NOMO-1 treated with DMSO at 0.1 percent for 48 hours (cell line): ENCODE results near the gene TSPAN5.

ENCODE experiments used
- DNase-seq: peaks from one replicate; lab custom pipeline; 2025; ENCODE audit not compliant: unreplicated experiment; lab: John Stamatoyannopoulos, UW

Gene TSPAN5

DNA sequence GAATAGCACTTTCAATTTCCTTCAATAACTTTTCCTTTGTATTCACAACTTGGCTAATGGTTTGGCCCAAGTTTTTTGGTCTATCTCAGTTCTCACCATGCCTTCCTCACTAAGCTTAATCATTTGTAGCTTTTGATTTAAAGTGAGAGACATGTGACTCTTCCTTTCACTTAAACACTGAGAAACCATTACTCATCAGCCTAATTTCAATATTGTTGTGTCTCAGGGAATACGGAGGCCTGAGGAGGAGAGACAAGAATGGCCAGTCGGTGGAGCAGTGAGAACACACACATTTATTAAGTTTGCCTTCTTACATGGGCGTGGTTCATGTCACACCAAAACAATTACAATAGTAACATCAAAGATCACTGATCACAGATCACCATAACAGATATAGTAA, 56.7 kb downstream of the TSPAN5 start:
- no peak for DNase-seq

- no peak for DNase-seq
Measured at GRCh38 chr4:98599617-98600205, 58.7 kb downstream of the TSPAN5 start.

DNA sequence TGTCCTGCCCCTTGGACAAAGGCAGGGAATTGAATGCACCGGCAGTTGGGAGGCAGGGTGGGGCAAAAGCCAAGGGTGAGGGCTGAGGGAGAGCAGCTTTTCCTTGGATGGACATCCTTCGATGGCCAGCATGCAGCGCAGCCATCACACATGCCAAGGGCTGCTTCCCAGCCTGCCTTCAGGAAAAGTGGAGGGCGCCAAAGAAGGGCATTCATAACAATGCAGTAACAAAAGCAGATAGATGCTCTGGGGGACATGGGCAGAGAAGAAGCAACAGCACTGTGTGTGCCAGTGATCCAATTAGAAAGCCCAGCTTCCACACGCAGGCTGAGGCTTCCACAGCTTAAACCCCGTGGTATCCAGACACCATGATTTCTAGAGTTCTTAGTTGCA, 71.5 kb downstream of the TSPAN5 start:
- no peak for DNase-seq

DNA sequence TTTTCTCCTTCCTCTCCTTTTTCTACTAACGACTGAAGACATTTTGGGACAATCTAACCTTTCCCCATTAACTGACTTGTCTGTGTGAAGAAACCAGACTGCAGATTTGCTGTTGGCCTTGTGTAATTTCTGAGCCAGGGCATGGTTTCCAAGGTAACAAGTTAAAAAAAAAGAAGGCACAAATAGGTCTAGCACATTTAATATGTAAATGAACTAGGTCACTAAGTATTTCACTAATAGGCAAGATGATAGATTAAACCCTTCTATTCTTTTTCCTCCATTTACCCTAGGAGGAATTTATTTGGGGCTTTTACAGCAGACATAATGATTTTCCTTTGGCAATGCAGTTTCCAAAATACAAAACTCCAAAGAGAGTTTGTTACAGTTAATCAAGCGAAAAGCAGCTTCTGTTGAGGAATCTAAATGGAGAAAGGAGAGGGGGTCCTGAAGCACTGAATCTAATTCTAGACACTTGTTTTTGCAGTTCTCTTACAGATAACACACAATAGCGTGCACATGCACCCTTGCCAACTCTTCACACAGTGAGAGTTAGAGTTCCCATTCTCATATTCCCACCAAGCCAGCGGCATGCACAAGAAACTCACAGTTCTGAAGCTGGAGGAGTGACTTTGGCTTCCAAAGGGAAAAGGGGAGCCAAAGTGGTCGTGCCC, 72.0 kb downstream of the TSPAN5 start:
- no peak for DNase-seq

DNA sequence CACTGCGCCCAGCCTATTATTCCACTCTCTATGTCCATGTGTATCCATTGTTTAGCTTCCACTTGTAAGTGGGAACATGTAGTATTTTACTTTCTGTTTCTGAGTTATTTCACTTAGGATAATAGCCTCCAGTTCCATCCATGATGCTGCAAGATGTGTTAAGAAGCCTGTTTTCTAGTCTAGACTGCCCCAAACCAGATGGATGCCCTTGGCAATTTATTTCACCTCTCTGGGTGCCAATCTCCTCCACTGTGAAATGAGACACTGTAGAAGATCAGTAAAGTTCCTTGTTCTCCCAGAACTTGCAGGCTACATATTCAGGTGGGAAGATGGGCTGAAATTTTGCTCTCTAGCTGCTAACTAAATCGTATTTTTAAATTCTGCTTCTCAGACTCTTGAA, 72.8 kb downstream of the TSPAN5 start:
- no peak for DNase-seq

DNA sequence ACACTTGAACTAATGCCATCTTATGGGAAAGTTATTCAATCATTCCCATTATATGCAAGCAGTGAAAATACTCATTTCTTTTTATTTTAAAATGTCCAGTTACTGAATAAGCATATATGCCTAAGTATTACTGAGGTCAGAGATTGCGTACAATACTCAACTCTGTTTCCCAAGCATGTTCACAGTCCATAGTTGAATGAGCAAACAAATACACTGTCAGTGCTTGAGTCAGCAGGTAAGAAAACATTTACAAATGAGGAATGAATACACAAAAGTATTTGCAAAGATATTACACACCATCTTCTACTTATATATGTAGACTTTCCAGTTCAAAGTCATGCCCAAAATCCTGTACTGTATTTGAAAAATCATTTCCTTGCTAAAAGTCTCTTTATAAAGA, 74.1 kb downstream of the TSPAN5 start:
- no peak for DNase-seq

GRCh38 chr4:98583265-98583664, 75.1 kb downstream of the TSPAN5 start:
- no peak for DNase-seq

DNA sequence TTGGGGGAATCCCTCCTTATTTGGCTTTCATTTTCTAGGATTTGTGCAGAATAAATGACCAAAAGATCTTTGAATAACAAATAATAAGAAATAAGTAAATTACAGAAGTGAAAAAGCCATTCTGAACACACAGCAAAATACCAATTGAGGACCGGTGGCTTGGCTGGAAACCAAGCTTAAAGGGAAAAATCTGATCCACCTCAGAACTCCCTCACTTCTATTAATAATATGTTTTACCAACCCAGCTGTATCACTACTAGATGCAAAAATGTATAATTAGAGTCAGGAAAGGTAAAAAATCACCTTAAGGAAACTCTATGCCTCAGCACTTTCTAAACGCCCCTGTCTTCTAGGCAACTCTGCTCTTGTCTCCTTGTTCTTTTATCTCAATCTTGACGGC, 77.3 kb downstream of the TSPAN5 start:
- no peak for DNase-seq

GRCh38 chr4:98577956-98578355, 80.5 kb downstream of the TSPAN5 start:
- DNase-seq: no peak

DNA sequence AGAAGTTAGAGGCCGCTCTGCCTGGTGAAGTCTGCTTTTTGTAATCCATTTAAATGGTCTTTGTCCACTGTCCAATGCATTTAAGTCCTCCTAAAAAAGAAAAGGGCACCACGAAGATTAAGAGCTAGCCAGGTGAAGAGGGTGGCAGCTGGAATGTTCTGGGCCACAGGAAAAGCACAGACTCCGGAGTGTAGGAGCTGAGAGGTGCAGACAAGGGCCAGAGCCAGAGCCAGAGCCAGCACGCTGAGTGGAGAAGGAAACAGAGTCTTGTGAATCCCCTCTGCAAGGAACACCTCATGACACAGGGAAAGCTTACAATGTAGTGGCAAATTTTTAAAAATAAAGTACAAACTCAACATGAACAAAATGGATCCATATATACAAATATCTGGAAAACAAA, 83.6 kb downstream of the TSPAN5 start:
- DNase-seq: no peak

DNA sequence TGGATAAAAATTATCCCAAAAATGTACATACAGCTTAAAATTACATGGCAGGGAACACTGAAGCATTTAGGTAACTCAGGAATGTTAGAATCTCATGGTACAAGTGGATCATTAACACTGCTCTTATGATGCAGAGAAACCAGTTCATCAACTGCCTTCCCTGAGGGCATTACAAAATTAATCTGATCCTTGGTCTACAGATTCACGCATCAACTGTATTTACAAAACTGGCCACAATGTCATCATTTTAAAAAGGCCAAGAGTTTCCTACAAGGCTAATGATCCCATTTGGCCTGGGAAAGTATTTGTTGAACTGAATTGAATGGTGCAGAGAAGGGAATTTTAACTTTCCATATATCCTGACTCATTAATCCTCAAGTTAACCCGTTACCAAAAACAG, 84.6 kb downstream of the TSPAN5 start:
- DNase-seq: no peak

- DNase-seq: no peak
Measured at GRCh38 chr4:98572697-98573096, 85.7 kb downstream of the TSPAN5 start.

GRCh38 chr4:98571161-98571786, 87.1 kb downstream of the TSPAN5 start:
- DNase-seq: peak; percentile 5

DNA sequence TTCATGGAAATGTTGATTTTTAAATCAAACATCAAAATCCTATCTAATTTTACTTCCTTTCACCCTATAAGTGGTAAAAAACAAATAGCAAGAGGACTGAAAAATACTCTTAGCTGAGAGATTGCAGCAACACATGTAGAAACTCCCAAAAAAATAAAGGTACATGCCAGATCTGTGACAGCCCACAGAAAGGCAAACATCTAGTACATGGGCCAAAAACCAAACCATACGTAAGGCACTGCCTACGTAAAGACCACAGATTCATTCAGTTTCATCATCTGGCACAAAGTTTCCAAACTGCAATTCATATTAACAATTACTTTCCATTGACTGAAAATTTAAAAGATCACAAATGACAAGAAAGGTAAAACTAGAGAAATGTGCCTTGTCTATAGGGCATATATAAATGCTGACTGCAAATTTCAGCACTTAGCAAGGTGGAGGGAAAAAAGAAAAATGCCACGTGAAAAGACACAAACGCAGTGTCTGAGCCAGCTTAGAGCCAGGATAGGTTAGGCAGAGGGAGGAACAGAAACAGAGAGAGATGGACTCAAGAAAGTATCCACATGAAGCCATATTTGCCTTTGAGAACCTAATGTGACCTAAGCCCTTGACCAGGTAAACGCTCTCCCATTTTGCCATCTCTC, 88.1 kb downstream of the TSPAN5 start:
- no peak for DNase-seq

DNA sequence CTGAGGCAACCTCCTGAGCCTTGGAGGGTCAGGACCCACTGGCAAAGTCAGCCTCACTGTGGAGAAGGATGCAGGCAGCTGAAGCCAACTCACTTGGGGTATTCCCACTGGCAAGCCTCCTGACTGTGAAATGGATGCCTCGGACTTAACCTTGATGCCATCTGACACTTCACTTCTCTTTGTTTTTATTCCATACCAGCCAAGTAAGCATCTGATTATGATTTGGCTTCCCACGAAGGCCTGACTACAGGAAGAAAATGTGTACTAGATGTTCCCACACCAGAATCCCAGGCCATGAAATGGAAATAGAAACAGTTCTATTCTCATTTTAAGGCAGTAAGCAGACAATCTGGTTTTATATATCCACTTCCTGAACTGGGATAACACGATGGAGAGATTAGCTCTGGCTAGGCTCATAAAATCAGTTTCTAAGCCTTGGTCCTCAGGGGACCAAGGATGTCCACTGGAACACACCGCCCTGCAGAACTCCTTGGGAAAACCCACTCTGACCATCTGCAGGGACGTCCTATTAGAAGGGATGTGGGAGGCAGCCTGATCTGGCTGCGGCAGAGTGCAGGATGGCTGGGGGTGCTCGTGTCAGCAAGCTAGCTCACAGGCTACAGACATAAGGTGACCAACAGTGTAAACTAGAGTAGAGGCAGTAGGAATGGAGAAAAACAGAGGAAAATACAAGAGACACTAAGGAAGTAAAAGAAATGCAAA, 89.3 kb downstream of the TSPAN5 start:
- DNase-seq: no peak

DNA sequence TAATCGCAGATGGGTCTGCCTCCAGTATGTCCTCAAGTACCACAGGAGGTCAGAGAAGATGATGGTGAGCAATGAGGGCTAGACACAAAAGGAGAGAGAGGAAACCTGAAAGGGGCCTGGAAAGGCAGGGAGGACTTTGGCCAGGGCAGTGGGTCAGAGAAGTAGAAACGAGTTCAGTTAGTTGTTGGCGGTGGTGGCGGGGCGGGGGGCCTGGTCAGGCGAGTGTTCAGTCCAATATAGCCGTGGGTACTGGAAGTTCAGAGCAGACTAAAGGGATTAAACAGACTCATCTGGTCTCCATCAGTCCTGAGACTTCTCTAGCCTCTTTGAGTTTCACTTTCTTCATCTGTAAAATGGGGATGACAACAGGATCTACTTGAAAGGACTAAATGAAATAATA, 90.8 kb downstream of the TSPAN5 start:
- DNase-seq: no peak

GRCh38 chr4:98566361-98567008, 91.9 kb downstream of the TSPAN5 start:
- DNase-seq: no peak

- DNase-seq: no peak
Measured at GRCh38 chr4:98565681-98566301, 92.6 kb downstream of the TSPAN5 start.

DNA sequence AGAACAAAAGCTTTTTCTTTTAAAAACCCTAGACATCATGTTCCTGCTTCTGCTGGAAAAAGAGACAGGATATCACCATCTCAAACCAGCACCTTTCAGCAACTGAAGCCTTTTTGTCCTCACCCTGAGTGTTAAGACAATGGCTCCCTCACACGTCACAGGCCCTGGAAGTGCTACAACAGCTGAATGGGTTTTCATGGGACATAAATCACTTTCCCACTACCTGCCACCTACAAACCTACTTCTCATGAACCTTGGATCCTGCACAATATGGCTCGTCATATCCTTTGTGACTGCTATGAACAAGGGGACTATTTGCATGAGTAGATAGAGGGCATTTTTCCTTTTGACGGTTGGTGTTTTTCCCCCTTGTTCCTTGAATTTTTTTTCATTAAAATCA, 93.6 kb downstream of the TSPAN5 start:
- no peak for DNase-seq

GRCh38 chr4:98560321-98560720, 98.1 kb downstream of the TSPAN5 start:
- no peak for DNase-seq
